ENCODE measurements around the gene SLC8A1.

GRCh38 chr2:40256649-40257048, 195.2 kb downstream of the SLC8A1 start:
- TF ChIP-seq CTCF (IDR thresholded peaks at IDR 0.05) = peak; percentile 44
- TF ChIP-seq EZH2 (IDR thresholded peaks at IDR 0.05) = no peak

All from neural progenitor cell (in vitro differentiated cells).